GM03348 (cell line): ENCODE measurements around the gene NLGN3.

Experiments used
- DNase-seq: peaks from one replicate; pipeline ENCODE4 v3.0.0; 2012; ENCODE audit warnings: low spot score

Gene NLGN3

GRCh38 chrX:71118032-71118984, 26.3 kb upstream of the NLGN3 start, which contains the start of gene MED12:
MED12 (plus strand) TSS chrX:71118596; CDS start chrX:71118755, 159 bp downstream.
- peak; percentile 92 for DNase-seq

GRCh38 chrX:71118985-71119535, 25.6 kb upstream of the NLGN3 start:
- DNase-seq = peak; percentile 14

GRCh38 chrX:71128166-71128833, 16.3 kb upstream of the NLGN3 start:
- no peak for DNase-seq

- DNase-seq = peak; percentile 57
Observed at GRCh38 chrX:71128915-71129765, 15.5 kb upstream of the NLGN3 start.

- DNase-seq = no peak
Observed at GRCh38 chrX:71131510-71131909, 13.1 kb upstream of the NLGN3 start.

- no peak for DNase-seq
Observed at GRCh38 chrX:71140440-71140839, 4.2 kb upstream of the NLGN3 start.

GRCh38 chrX:71143508-71143907, 1.1 kb upstream of the NLGN3 start:
- DNase-seq = peak; percentile 37

GRCh38 chrX:71147496-71148277, 3.0 kb downstream of the NLGN3 start:
- no peak for DNase-seq

- no peak for DNase-seq
Observed at GRCh38 chrX:71148278-71148663, 3.6 kb downstream of the NLGN3 start.

- no peak for DNase-seq
Observed at GRCh38 chrX:71151366-71151765, 6.7 kb downstream of the NLGN3 start.

GRCh38 chrX:71154196-71154595, 9.6 kb downstream of the NLGN3 start:
- no peak for DNase-seq

GRCh38 chrX:71154641-71155040, 10.0 kb downstream of the NLGN3 start:
- DNase-seq = no peak

GRCh38 chrX:71158603-71159002, 14.0 kb downstream of the NLGN3 start:
- no peak for DNase-seq

- no peak for DNase-seq
Observed at GRCh38 chrX:71159335-71159734, 14.7 kb downstream of the NLGN3 start.

GRCh38 chrX:71160475-71160874, 15.8 kb downstream of the NLGN3 start:
- DNase-seq = no peak

GRCh38 chrX:71162981-71163380, 18.3 kb downstream of the NLGN3 start:
- no peak for DNase-seq

GRCh38 chrX:71164071-71164470, 19.4 kb downstream of the NLGN3 start:
- no peak for DNase-seq

GRCh38 chrX:71166461-71166860, 21.8 kb downstream of the NLGN3 start:
- no peak for DNase-seq

- no peak for DNase-seq
Observed at GRCh38 chrX:71167031-71167781, 22.6 kb downstream of the NLGN3 start.

GRCh38 chrX:71168134-71168533, 23.5 kb downstream of the NLGN3 start:
- DNase-seq = no peak
